ENCODE measurements around the gene BDNF. TPM values are rescaled to one million over a fixed set of nuclear protein-coding genes. Genes with fewer than 3 reads are reported as not detected.

Gene BDNF
- polyA plus RNA-seq, 1 donor = 1.4 TPM

DNA sequence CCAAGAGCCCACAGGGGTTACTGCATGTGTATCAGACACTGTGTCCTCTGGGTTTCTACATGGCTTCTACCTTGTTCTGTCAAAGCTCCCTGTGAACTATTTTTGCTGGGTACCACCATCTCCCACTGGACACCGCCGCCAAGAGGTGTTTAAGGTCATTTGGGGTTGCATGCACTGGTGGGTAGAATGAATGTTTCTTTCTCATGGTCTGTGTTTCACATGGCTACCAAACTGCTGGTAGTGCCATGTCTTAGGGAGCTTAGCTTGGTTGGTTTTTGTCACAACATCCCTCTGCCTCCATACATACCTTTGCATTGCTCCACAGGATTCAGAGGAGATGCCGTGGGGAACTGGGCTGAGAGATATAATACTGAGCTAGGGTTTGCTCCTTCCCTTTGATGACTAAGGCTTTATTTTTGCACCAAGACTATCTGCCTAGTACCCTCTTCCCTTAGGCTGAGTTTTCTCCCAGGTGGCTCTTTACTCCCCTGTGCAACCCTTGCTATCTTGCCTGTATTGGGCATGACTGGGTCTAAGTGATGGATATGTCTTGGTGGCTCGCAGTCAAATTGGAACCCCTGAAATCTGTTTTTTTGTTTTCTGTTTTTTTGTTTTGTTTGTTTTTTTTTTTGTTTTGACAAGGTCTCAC lies 73.2 kb downstream of the BDNF start:
- 91% methylated on average over 1 of the region's 4 CpGs for WGBS (ENCODE audit: insufficient coverage, low lambda C conversion rate)
- no peaks in the 10 kb centered on the region for H3K27me3 ChIP-seq (ENCODE audit: control insufficient read depth, insufficient read depth, low read length)
- DNase-seq = no peak
- no peaks in the 10 kb centered on the region for H3K36me3 ChIP-seq (ENCODE audit: control insufficient read depth, insufficient read depth, low read length)
- no peak overlapping the region for H3K27ac ChIP-seq (ENCODE audit: low read length)
- H3K4me3 ChIP-seq (ENCODE audit: low read length) = no peak overlapping the region
- no peaks in the 10 kb centered on the region for H3K9me3 ChIP-seq (ENCODE audit: control insufficient read depth, low read depth, low read length)
- no peaks in the 10 kb centered on the region for H3K4me1 ChIP-seq (ENCODE audit: control insufficient read depth, insufficient read depth, low read length)

DNA sequence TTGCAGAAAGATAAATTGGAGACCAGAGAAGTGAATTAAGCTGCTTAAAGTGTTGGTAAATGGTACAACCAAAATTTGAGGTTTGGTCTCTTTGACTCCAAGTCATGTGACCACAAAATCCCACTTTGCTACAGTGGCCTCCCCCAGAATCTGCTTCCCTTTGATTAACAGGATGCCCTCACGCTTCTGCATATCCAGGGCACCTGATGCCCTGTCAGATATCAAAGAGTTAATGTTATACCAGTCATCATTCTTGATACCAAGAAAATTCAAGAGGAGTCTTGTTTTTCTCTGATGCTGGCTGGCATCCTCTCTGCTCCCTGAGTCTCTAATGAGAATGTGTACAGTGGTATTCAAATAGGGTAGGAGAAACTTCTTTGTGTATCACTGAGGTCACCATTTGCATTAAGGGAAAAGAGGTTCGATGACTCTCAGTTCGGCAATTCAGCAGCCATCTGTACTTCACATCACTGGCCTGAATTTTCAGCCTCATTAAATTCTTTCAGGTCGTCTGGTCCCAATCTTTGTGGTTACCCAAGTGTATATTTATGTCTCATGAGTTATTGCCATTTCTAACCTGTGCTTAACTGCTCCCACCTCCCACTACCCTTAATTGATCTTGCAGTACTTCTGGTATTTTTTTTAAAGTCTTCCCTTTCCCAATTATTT lies 73.9 kb downstream of the BDNF start:
- no peaks in the 10 kb centered on the region for H3K36me3 ChIP-seq (ENCODE audit: control insufficient read depth, insufficient read depth, low read length)
- no peaks in the 10 kb centered on the region for H3K9me3 ChIP-seq (ENCODE audit: control insufficient read depth, low read depth, low read length)
- no CpG with 5 or more reads among the region's 4 CpGs for WGBS (ENCODE audit: insufficient coverage, low lambda C conversion rate)

DNA sequence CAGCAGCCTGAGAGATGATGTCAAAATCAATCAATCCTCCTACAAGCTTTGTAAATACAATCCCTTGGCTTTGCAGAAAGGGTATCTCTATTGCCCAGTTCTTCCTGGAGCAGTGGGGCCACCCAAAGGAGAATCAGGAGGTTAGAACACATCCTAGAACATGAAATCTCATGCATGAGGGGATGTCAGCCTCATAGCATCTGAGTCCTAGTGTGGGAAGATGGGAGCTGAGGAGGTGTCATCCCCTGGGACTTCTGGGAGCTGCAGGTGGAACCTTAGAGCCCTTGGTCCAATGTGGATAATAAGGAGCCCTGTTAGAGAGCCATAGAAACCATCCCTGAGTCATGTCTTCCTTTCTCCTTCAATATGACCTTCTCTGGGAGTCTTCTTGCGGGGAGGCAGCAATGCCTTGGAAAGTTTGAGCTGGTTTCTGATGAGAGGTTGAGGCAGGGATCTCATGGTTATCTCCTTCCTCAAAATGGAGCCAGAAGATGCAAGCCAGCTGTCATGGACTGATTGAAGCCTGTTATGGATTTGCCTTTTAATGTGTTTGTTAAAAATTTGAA lies 74.8 kb downstream of the BDNF start:
- Histone ChIP-seq H3K27me3 (ENCODE audit: control insufficient read depth, insufficient read depth, low read length) (no peaks in the 10 kb centered on the region), H3K4me3 (ENCODE audit: low read length) (no peak overlapping the region), H3K27ac (ENCODE audit: low read length) (no peak overlapping the region), H3K36me3 (ENCODE audit: control insufficient read depth, insufficient read depth, low read length) (no peaks in the 10 kb centered on the region), H3K4me1 (ENCODE audit: control insufficient read depth, insufficient read depth, low read length) (no peaks in the 10 kb centered on the region), H3K9me3 (ENCODE audit: control insufficient read depth, low read depth, low read length) (no peaks in the 10 kb centered on the region)
- no CpG with 5 or more reads among the region's 1 CpG for WGBS (ENCODE audit: insufficient coverage, low lambda C conversion rate)
- no peak for DNase-seq

More for the DNA sequence above, 73.9 kb downstream of the BDNF start:
- no peak overlapping the region for H3K27ac ChIP-seq (ENCODE audit: low read length)
- no peaks in the 10 kb centered on the region for H3K27me3 ChIP-seq (ENCODE audit: control insufficient read depth, insufficient read depth, low read length)
- no peaks in the 10 kb centered on the region for H3K4me1 ChIP-seq (ENCODE audit: control insufficient read depth, insufficient read depth, low read length)
- no peak for DNase-seq
- H3K4me3 ChIP-seq (ENCODE audit: low read length) = no peak overlapping the region

DNA sequence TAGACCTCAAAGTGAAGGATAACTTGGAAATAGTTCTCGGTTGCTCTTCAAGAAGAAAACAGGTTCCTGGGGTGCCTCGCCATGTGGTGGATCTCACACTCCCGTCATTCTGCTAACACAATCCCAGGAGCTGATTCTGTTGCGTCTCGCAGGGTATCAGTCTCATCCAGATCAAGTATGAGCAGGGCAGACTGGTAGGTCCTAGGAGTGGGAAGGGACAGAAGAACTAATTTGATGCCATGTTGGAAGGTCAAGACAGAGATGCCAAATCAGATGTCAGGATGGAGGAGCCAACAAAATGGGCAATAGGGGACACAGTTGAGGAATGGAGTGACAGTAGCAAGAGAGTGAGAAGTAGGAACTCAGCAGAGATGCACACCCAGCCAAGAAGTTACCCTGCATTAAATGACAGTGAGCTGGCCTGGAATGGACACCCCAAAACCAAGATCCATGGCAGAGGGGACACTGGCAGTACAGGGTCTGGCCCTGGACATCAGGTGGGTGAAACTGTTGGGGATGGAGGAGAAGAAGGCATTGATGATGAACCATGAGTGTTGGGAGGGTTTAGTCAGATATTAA lies 76.2 kb downstream of the BDNF start:
- Histone ChIP-seq H3K27me3 (ENCODE audit: control insufficient read depth, insufficient read depth, low read length) (no peaks in the 10 kb centered on the region), H3K36me3 (ENCODE audit: control insufficient read depth, insufficient read depth, low read length) (no peaks in the 10 kb centered on the region), H3K4me1 (ENCODE audit: control insufficient read depth, insufficient read depth, low read length) (no peaks in the 10 kb centered on the region), H3K4me3 (ENCODE audit: low read length) (no peak overlapping the region), H3K27ac (ENCODE audit: low read length) (no peak overlapping the region), H3K9me3 (ENCODE audit: control insufficient read depth, low read depth, low read length) (no peaks in the 10 kb centered on the region)
- DNase-seq = no peak
- WGBS (ENCODE audit: insufficient coverage, low lambda C conversion rate) = no CpG with 5 or more reads among the region's 5 CpGs

- Histone ChIP-seq H3K4me3 (ENCODE audit: low read length) (no peak overlapping the region), H3K27ac (ENCODE audit: low read length) (no peak overlapping the region), H3K4me1 (ENCODE audit: control insufficient read depth, insufficient read depth, low read length) (no peaks in the 10 kb centered on the region), H3K9me3 (ENCODE audit: control insufficient read depth, low read depth, low read length) (no peaks in the 10 kb centered on the region), H3K36me3 (ENCODE audit: control insufficient read depth, insufficient read depth, low read length) (no peaks in the 10 kb centered on the region), H3K27me3 (ENCODE audit: control insufficient read depth, insufficient read depth, low read length) (no peaks in the 10 kb centered on the region)
- DNase-seq = no peak
- 80% methylated on average over 1 of the region's 6 CpGs for WGBS (ENCODE audit: insufficient coverage, low lambda C conversion rate)
Measured at GRCh38 chr11:27622541-27623300, 77.5 kb downstream of the BDNF start.

DNA sequence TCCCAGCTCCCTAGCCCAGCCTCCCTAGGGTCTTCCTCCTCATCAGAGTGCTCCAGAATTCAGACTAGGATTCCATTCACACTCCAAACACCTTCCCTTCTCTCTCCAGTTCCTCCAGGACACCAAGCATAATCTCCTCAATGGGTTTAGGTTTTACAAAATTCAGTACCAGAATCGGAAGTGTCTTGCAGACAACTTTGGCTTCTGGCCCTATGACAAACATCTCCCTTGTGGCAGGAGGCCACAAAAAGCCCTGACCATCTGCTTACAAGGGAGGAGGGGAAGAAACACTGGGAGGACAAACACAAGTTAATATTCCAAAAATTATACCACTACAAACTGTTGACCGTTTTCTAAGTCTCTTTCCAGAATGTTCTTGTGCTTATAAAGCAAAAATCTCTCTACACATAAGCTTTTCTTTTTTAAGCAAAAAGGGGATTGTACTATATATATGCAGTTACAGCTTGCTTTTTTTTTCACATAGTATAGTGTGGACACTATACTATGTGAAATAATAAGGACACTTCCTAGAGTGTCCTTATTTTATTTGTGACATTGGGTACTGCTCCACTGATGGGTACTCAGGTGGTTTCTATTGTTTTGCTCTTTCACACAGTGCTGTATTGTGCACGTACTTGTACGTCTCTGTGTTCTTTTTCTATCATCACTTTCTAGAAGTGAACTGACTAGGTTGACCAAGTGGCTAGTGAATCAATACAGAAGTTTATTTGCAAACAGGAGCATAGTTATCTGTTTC lies 78.7 kb downstream of the BDNF start:
- Histone ChIP-seq H3K4me3 (ENCODE audit: low read length) (no peak overlapping the region), H3K9me3 (ENCODE audit: control insufficient read depth, low read depth, low read length) (no peaks in the 10 kb centered on the region), H3K27ac (ENCODE audit: low read length) (no peak overlapping the region), H3K4me1 (ENCODE audit: control insufficient read depth, insufficient read depth, low read length) (no peaks in the 10 kb centered on the region), H3K27me3 (ENCODE audit: control insufficient read depth, insufficient read depth, low read length) (no peaks in the 10 kb centered on the region), H3K36me3 (ENCODE audit: control insufficient read depth, insufficient read depth, low read length) (no peaks in the 10 kb centered on the region)
- DNase-seq = no peak
- WGBS (ENCODE audit: insufficient coverage, low lambda C conversion rate) = 100% methylated on average over 2 of the region's 4 CpGs

DNA sequence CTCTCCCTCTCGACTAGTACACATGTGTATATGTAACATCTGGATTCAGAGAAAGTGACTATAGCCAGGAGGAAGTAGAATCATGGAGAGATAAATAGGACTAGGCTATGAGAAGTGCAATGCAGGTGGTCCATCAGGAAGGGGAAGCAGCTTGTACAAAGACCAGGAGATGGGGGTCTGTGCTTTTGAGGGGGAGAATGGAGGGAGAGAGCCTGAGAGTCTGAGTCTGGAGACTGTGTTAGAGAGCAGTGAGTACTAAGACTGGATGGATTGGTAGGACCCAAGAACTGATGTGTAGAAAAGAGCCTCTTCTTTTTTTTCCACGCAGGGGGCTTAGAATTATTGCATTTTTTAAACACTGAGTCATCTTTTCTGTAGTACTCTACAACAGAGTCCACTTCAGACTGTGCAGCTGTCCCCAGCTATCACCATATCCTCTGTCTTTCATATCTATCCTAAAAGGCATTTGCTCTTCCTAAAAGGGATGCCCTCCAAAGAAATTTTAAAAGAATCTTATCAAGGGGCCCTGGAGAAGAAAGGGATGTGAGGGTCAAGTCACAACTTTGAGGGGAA lies 80.4 kb downstream of the BDNF start:
- Histone ChIP-seq H3K27me3 (ENCODE audit: control insufficient read depth, insufficient read depth, low read length) (no peaks in the 10 kb centered on the region), H3K9me3 (ENCODE audit: control insufficient read depth, low read depth, low read length) (no peaks in the 10 kb centered on the region), H3K4me1 (ENCODE audit: control insufficient read depth, insufficient read depth, low read length) (no peaks in the 10 kb centered on the region), H3K36me3 (ENCODE audit: control insufficient read depth, insufficient read depth, low read length) (no peaks in the 10 kb centered on the region), H3K27ac (ENCODE audit: low read length) (no peak overlapping the region), H3K4me3 (ENCODE audit: low read length) (no peak overlapping the region)
- no CpG with 5 or more reads among the region's 2 CpGs for WGBS (ENCODE audit: insufficient coverage, low lambda C conversion rate)
- DNase-seq = no peak

- H3K4me1 ChIP-seq (ENCODE audit: control insufficient read depth, insufficient read depth, low read length) = no peaks in the 10 kb centered on the region
- no peaks in the 10 kb centered on the region for H3K27me3 ChIP-seq (ENCODE audit: control insufficient read depth, insufficient read depth, low read length)
- H3K4me3 ChIP-seq (ENCODE audit: low read length) = no peak overlapping the region
- no CpG with 5 or more reads among the region's 5 CpGs for WGBS (ENCODE audit: insufficient coverage, low lambda C conversion rate)
- H3K9me3 ChIP-seq (ENCODE audit: control insufficient read depth, low read depth, low read length) = no peaks in the 10 kb centered on the region
- no peak for DNase-seq
- H3K27ac ChIP-seq (ENCODE audit: low read length) = no peak overlapping the region
- H3K36me3 ChIP-seq (ENCODE audit: control insufficient read depth, insufficient read depth, low read length) = no peaks in the 10 kb centered on the region
Measured at GRCh38 chr11:27619039-27619574, 81.1 kb downstream of the BDNF start.

DNA sequence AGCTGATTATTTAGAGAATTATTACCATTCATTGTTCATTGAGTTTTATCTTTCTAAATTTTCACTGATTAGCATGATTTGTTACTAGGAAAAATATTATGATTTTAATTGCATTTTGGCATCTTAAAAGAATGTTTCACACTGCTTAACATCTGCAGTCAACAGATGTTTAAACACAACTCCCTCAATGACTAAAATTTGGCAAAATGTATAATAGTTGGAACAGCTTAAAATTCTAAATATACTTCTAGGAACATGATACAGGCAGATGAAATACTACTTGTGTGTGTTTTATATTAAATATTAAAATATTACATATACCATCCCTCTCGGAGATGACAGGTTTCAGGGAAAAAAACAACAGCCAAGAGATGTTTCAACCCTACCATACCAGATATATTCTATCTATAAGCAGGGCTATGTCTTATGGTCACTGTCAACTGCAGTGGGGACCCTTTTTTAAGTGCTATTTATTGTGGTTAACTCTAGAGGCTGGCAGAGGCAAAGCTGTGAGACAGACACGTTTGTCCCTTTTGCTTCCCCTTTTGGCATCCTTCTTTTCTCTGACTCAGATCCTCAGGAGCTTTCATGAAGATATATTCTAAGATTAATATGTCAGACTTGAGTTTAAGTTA lies 81.9 kb downstream of the BDNF start:
- H3K27ac ChIP-seq (ENCODE audit: low read length) = no peak overlapping the region
- H3K27me3 ChIP-seq (ENCODE audit: control insufficient read depth, insufficient read depth, low read length) = no peaks in the 10 kb centered on the region
- WGBS (ENCODE audit: insufficient coverage, low lambda C conversion rate) = 83% methylated on average over 1 of the region's 2 CpGs
- no peak for DNase-seq
- no peaks in the 10 kb centered on the region for H3K9me3 ChIP-seq (ENCODE audit: control insufficient read depth, low read depth, low read length)
- H3K4me1 ChIP-seq (ENCODE audit: control insufficient read depth, insufficient read depth, low read length) = no peaks in the 10 kb centered on the region
- H3K36me3 ChIP-seq (ENCODE audit: control insufficient read depth, insufficient read depth, low read length) = no peaks in the 10 kb centered on the region
- no peak overlapping the region for H3K4me3 ChIP-seq (ENCODE audit: low read length)
